GM19035 (cell line): ENCODE results near the gene SCLT1.

Source experiments
- ATAC-seq: cut with Tn5 transposase; IDR thresholded peaks from one replicate; pipeline ENCODE4 v1.9.1; 2021; ENCODE audit not compliant: unreplicated experiment

SCLT1 gene

GRCh38 chr4:128847082-128847724, 246.1 kb downstream of the SCLT1 start:
- no peak for ATAC-seq

DNA sequence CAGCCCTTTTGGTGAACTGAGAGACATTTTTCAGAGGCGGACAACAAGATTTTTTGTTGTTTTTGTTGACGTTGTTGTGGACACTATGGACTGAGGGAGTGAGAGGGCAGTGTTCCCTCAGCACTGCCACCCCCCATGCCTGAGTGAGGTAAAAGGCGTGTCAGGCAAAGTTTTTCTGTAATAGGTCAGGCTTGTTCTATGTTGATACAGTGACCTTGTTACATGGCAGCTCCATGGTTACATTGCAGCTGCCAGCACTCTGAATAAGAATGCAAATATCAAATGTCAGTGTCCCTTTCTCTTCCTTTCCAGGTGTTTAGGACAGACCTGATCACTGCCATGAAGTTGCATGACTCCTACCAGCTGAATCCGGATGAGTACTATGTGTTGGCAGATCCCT, 247.3 kb downstream of the SCLT1 start:
- ATAC-seq: no peak

- ATAC-seq: no peak
These were observed 248.4 kb downstream of the SCLT1 start for GRCh38 chr4:128844931-128845330.

GRCh38 chr4:128841402-128841801, 251.9 kb downstream of the SCLT1 start:
- ATAC-seq: no peak

DNA sequence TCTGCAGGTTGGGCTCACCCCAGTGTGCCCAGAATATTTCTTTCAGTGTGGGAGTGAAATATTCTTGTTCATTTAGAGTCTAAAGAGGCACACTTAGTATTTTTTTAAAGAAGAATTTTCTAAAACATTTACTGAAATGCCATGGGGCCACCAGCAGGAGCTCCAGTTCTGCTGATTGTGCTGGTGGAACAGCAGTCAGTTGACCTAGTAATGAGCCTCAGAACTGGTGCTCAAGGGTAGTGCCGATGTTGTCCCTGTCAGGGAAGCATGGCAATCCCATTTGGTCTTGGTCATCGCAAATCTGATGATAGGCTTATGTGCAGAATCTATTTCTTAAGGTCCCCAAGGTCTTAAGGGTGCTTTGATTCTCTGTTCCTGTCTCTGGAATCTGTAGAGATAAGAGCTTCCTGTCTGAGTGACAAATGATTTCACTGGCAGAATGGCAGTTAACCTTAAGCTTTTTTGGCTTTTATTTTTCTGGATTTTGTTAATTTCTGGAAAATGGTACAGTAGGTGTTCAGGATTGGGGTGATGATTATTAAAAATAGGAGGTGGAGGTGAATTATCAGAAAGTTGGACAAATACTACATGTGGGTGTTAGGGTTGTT, 252.5 kb downstream of the SCLT1 start:
- ATAC-seq: no peak

- ATAC-seq: peak; percentile 56
These were observed 255.7 kb downstream of the SCLT1 start for GRCh38 chr4:128837679-128838078.

GRCh38 chr4:128837198-128837597, 256.1 kb downstream of the SCLT1 start:
- no peak for ATAC-seq

GRCh38 chr4:128835498-128836222, 257.7 kb downstream of the SCLT1 start:
- ATAC-seq: no peak
